Stimulated activated CD8-positive, alpha-beta memory T cell treated with anti-CD3 and anti-CD28 coated beads, Interleukin-15, amount 100 ng/mL, for 24 hours (primary cell): ENCODE data around the gene FAM209A.
"Not testable (repeated sequence)": the region's sequence is repeated elsewhere in the genome, so short reads cannot be mapped to it uniquely, and the experiment has no call there.

Source experiments
- DNase-seq: peaks from one replicate; pipeline ENCODE4 v3.0.0-alpha.2; 2020; ENCODE audit warnings: low read depth

The FAM209A gene

GRCh38 chr20:56540415-56540814, 15.9 kb downstream of the FAM209A start:
- DNase-seq = no peak

GRCh38 chr20:56542489-56543030, 18.0 kb downstream of the FAM209A start:
- DNase-seq = no peak

- no peak for DNase-seq
These were observed 27.0 kb downstream of the FAM209A start for GRCh38 chr20:56551571-56551970.

GRCh38 chr20:56552911-56553629, 28.5 kb downstream of the FAM209A start:
- no peak for DNase-seq

GRCh38 chr20:56554869-56555268, 30.3 kb downstream of the FAM209A start:
- no peak for DNase-seq

- no peak for DNase-seq
These were observed 34.4 kb downstream of the FAM209A start for GRCh38 chr20:56558968-56559367.

GRCh38 chr20:56564526-56564925, 40.0 kb downstream of the FAM209A start:
- not testable (repeated sequence) for DNase-seq

GRCh38 chr20:56565511-56565910, 41.0 kb downstream of the FAM209A start:
- no peak for DNase-seq

GRCh38 chr20:56566621-56567020, 42.1 kb downstream of the FAM209A start:
- no peak for DNase-seq

GRCh38 chr20:56570832-56571231, 46.3 kb downstream of the FAM209A start:
- no peak for DNase-seq

- DNase-seq = no peak
These were observed 47.6 kb downstream of the FAM209A start for GRCh38 chr20:56572172-56572571.

- DNase-seq = no peak
These were observed 49.4 kb downstream of the FAM209A start for GRCh38 chr20:56573986-56574385.

- DNase-seq = no peak
These were observed 50.1 kb downstream of the FAM209A start for GRCh38 chr20:56574531-56575142.

GRCh38 chr20:56575157-56575556, 50.6 kb downstream of the FAM209A start:
- no peak for DNase-seq
